ENCODE measurements around the gene KREMEN1.

The KREMEN1 gene

DNA sequence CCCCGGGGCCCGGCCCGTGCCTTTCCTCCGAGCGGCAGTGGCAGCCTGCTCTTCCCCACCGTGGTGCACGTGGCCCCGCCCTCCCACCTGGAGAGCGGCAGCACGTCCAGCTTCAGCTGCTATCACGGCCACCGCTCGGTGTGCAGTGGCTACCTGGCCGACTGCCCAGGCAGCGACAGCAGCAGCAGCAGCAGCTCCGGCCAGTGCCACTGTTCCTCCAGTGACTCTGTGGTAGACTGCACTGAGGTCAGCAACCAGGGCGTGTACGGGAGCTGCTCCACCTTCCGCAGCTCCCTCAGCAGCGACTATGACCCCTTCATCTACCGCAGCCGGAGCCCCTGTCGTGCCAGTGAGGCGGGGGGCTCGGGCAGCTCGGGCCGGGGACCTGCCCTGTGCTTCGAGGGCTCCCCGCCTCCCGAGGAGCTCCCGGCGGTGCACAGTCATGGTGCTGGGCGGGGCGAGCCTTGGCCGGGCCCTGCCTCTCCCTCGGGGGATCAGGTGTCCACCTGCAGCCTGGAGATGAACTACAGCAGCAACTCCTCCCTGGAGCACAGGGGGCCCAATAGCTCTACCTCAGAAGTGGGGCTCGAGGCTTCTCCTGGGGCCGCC is 23.1 kb upstream of the KREMEN1 start:
- no peak for DNase-seq

DNA sequence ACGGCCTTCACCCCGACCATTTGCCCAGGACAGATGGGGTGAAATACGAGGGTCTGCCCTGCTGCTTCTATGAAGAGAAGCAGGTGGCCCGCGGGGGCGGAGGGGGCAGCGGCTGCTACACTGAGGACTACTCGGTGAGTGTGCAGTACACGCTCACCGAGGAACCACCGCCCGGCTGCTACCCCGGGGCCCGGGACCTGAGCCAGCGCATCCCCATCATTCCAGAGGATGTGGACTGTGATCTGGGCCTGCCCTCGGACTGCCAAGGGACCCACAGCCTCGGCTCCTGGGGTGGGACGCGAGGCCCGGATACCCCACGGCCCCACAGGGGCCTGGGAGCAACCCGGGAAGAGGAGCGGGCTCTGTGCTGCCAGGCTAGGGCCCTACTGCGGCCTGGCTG is 22.4 kb upstream of the KREMEN1 start:
- DNase-seq = no peak

DNA sequence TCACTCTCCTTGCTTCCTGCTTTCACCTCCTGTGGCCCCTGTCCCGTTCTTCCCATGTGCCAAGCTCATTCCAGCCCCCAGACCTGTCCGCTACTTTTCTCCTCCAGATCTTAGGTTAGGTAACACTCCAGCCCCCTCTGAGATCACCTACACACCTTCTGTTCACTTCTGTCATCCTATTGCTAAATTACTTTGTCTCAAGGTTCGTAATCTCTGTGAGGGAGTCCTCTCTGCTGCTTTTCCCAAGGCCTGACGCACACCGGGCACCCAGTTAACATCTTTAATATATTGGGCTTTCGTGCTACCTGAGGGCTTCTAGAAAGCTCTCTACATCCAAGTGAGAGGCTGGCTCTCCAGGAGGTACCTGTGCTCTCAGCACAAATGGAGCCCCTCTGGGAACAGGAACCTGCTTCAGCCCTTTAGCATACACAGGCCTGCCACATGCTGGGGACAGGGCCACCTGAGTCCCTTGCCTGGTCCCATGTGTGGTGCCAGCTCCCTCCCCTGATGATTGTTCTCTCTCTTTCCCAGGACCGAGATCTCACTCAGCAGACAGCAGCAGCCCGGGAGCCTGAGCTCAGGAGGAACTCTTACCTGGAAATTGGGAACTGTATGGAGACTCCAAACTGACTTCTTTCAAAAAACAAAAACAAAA is 19.7 kb upstream of the KREMEN1 start:
- DNase-seq = no peak

DNA sequence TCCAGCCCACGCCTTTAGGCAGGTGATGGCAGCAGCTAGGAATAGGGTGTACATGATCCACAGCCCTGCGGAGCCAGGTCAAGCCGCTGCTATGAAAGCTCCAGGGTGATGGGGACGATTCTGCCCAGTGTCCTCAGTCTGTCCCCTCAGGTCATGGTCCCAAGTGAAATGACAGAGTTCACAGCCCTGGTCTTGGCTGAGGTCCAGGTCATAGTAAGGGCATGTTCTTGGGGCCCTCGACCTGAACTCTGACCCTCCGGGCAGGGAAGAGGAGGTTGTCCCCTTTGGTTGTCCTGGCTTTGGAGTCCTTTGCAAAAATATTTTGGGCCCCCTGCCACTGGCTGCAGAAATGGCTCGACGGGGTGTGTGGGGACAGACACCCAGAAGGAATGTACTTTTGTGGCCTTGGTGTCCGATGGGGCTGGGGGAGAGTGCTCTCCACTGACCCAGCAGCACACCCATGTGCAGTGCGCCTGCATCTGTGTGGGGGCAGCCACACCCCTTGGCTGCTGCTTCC is 18.5 kb upstream of the KREMEN1 start:
- DNase-seq = no peak

DNA sequence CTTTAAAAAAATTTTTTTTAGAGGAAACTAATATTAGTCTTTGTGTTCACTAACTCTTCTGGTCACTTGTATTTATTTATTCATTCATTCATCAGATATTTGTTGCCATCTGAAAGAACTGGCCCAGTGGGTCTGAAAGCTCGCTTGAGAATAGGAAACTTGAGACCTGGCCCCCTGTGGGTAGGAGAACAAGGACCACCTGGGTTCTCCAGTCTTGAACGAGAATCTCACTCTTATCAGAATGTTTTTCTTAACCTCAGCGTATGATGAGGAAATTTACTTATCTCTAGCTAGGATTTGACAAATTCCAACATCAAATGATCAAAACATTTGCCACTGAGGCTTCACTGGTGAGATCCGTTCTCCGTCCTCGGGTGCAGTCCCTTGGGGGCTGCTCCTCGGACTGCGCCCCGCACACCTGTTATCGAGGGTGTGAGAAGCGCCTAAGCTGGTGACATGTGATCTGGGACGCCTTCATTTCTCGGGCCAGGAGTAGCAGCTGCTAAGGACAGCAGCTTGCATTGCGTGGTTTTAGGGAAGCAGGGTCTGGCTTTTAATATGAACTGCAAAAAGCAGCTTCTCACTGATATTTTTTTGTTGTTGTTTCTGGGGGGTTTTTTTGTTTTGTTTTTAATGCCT is 17.5 kb upstream of the KREMEN1 start:
- no peak for DNase-seq

DNA sequence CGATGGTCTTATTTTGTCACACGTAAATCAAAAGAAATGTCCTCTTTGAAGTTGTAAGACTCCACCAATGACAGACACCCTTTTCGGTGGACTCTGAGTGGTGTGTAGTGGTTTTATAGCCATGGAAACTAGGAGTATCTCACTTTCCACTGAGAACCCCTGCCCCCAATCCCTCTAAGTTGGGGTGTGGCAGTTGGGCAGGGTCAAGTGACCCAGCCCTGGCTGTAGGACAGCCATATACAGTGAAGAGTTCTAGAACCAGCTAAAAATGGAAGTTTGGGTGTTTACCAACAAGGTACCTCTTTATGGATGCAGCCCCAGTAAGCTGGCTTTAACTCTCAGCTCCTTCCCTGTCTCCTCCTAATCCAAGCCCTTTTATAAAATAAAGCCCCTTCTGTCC is 16.4 kb upstream of the KREMEN1 start:
- DNase-seq = no peak

DNA sequence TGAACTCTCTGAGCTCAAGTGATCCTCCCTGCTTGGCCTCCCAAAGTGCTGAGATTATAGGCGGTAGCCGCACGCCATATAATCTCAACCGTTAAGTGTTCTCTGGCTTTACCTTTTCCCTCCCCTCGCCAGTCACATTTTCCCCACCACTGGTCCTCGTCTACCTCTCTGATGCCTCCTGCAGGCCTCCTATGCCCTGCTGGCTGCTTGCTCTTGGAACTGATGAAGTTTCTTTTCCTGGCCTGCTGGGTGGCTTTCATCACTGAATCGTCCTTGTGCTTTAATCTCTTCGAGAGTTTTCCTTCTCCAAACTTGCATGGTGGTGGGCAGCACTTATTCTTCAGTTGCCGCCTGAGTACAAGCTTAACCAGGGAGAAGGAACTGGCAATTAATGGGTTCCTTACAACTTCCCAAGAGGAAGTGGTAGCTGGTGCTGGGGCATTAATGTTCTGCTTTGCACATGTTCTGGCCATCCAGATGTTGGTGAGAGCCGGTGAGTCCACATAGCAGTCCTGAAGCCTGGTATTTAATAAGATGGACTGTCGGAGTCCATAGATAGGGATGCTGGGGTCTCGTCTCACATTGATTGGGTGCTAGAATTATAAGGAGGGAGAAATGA is 12.5 kb upstream of the KREMEN1 start:
- no peak for DNase-seq

DNA sequence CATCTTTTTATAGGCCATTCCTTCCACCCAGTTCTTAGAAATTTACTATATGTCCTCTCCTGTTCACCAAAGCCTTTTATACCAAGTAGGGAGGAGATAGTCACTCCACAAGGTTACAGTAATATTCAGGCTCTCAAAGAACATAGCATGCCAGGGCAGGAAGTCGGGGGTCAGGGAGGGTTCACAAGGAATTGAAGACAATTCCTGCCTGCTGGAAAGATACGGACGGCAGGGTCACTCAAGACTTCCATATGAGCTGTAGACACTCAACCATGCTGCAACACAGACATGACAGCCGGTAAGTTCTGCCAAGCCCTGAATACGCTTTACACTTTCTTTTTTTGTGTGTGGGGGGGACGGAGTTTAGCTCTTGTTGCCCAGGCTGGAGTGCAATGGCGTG is 11.9 kb upstream of the KREMEN1 start:
- no peak for DNase-seq

DNA sequence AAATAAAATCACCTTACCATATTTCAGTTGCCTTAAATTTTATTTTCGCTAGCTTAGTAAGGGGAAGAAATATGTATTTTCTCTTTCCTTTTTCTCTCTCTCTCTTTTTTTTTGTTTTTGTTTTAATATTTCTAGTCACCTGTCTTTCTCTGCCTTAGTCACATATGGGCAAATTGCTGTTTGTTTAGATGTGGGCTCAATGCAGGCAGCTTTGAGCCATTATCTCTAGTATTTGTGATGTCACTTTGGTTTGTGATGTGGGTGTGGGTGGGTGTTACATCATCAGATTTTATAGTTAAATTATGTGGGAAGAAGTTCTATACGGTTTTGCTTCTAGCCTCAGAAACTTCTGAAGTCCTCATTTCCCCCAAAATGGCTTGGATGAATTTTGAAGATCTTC is 11.1 kb upstream of the KREMEN1 start, which contains the start of gene C22orf31:
TSS of gene C22orf31 (minus strand) at position 59 of the 400 bp plus-strand sequence. CDS start at position 20, 39 bp downstream.
- DNase-seq = no peak

DNA sequence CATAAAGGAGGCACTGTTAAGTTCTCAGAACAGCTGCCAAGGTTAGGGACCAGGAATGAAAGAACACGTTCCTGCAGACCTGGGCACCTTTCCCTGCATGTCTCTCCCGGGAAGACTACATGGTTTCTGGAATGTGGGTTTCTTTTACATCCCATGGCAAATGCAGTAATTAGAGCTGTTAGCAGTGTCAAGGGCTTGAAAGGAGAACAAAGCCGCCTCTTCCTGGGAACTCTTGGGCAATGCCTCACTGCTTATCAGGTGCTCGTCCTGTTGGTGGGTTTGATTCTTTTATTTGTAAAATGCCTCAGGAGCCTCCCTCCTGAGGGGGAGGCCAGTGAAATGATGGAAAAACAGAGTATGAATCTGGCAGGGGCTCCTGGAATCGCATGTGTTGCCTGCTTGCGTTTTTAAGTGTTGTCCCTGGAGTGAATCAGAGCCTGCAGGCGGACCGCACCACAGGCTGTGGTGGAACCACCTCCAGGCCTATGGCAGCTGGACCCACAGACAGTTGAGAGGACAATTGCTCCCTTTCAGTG is 10.5 kb upstream of the KREMEN1 start:
- DNase-seq = no peak

DNA sequence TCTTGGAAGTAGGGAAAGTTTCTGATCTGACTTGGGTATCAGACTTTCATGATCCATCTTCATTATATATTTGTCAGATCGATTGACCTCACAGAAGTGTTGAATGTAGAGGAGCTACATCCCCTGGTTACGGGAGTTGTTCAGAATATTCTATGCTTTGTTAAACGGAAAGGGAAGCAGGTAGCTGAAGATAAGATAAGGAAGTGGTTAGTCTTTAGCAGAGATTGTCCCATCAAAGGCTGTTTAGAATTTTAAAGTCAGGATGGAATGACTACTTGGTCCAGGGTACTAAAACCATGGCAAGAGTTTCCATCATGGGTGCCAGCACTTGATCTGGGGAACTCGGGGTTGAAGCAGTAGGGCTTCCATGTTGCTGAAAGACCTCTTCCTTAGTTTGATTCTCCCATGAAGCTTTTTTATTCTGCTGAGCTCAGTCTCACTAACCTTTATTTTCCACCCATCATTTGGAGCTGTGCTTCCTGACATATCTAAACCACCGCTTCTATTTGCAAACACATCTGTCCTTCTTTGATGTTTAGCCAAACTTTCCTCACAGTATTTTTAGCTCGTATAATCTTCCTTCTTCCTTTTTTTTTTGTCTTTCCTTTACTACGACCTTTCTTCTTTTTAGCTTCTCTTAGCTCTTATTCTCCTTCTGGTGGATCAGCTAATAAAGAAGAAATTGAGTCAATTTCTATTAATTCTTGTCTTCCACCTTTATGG is 7.2 kb upstream of the KREMEN1 start:
- no peak for DNase-seq

DNA sequence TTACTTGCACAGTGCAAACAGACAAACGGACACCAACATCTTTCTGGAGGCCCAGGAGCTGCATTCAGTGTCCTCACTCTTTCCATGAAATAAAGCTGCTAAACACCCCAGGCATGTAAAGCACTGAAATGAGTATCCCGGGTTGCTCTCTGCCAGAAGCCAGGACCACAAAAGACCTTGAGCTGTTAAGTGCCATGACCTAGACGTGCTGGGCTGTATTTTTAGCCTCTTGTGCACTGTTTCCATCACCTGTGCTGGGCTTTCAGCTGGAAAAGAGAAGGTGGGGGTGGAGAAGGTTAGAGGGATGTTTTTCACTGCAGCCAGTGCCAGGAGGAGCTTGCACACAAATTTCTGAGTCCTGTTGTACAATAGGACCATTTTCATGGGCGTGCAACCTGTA is 3.4 kb upstream of the KREMEN1 start:
- DNase-seq = no peak

DNA sequence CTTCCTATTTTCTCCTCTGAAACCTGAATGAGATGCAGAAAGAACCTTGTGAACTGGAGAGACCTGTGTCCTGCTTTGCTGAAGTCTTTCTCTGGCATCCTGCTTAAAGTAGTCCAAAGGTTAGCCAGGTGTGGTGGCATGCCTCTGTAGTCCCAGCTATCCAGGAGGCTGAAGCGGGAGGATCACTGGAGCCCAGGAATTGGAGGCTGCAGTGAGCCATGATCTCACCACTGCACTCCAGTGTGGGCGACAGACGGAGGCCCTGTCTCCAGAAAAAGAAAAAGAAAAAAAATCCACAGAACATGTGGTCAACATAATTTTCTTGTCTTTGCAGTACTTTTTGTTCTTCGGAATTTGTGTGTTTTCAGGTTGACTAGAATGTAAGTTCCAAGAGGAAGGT is 2.3 kb upstream of the KREMEN1 start:
- DNase-seq = no peak

DNA sequence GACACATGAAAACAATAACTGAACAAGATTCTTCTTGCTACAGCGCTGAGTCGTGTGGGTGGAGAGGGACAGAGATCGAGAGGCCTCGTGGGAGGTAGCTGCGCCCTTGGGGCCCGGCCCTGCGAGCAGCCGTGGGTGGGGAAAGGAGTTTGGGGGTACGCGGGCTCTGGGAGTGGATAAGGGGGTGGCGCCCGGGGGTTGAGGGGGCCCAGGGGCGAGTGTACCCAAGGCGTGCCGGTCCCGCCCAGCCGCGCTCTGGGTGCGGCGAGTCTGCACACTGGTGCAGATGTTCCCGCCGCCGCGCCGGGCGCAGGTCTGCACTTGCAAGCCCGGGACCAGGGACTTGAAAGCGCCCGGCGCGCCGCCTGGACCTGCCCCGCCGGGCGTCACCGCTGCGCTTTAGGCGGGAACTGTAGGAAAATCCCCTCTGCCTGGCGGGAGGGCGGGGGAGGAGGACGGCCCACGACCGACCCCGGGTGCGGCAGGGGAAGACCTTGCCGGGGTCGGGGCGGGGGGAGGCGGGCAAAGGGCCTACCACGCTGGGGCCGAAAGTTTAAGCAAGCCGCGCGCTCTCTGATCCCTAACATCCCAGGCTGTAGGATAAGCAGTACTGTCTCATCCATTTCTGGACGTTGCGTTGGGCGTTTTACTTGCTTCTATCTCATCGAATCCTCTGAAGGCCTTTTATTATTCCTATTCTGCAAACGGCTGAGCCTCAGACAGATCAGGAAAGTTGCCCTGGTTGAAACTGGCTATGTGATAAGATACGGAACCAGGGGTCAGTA is 1.4 kb upstream of the KREMEN1 start:
- DNase-seq = no peak

DNA sequence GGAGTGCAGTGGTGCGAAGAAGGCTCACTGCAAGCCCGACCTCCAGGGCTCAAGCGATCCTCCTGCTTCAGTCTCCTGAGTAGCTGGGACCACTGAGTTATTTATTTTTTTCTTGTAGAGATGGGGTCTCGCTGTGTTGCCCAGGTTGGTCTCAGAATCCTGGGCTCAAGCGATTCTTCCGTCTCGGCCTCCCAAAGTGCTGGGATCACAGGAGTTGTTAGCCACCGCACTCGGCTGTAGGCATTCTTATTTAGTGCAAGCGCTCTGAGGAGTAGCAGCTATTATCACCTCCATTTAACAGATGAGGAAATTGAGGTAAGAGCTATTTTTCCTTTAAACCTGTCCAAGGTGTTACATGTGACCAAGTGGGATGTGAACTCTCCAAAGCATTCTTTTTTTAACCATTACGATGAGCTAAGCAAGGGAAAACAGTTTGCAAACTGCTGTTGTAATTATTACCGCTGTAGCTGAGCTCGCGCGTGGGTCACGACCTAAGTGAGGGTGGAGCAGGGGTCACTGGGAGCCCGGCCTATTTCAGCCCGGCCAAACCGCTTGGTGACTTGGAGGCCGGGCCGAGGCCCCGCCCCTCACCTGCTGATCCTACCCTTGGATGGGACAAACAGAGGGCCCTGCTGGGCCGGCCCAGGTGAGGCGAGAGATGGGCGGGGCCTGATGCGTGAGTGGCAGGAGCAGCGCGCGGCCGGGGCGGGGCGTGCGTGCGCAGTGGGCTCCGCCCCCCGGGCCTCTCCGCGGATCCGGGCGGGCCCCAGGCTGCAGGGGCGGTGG is 449 bp upstream of the KREMEN1 start:
- no peak for DNase-seq

DNA sequence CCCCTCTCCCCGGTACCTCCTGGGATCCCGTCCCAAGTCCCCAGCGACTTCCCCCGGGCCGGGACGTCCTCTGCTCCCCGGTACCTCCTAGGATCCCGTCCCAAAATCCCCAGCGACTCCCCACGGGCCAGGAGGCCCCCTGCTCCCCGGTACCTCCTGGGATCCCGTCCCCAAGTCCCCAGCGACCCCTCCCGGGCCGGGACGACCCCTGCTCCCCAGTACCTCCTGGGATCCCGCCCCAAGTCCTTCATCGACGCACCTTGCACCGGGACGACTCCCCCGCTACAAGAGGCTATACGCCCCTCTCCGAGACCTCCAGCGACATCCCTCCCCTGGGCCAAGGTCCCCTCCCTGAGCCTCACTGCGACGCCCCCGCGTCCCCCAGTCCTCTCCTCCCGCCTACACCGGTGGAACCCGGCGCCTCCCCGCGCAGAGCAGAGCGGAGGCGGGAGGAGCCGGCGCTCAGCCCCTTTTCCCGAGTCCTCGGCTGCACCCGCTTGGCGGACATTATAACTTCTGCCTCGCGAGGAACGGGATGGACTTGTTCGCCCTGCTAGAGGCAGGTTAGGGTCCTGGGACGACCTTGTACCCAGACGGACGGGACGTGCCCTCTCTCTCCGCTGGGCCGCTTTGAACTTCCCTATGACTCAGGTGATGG is 912 bp downstream of the KREMEN1 start:
- DNase-seq = no peak

DNA sequence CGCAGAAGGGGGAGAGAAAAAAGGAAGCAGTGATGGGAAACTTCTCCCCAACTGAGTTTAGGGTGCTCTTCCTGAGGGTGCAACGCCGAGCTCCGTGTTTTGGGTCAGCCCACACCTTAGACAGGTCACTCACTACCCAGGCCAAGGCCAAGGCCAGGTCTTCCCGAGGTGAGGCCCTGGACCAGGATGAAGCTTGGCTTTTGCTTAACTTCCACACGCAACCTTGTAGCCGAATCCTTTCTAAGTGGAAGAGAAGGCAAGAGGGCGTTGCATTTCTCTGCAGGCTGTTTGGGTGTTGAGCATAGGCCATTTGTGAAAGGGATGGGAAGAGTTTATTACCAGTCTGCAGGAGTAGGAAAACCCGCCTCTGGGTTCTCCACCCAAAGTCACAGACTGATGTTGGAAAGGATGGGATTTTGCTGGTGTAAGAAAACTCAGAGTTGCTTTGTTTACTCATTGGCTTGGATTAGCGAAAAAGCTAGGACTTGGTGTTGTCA is 1.5 kb downstream of the KREMEN1 start:
- no peak for DNase-seq

DNA sequence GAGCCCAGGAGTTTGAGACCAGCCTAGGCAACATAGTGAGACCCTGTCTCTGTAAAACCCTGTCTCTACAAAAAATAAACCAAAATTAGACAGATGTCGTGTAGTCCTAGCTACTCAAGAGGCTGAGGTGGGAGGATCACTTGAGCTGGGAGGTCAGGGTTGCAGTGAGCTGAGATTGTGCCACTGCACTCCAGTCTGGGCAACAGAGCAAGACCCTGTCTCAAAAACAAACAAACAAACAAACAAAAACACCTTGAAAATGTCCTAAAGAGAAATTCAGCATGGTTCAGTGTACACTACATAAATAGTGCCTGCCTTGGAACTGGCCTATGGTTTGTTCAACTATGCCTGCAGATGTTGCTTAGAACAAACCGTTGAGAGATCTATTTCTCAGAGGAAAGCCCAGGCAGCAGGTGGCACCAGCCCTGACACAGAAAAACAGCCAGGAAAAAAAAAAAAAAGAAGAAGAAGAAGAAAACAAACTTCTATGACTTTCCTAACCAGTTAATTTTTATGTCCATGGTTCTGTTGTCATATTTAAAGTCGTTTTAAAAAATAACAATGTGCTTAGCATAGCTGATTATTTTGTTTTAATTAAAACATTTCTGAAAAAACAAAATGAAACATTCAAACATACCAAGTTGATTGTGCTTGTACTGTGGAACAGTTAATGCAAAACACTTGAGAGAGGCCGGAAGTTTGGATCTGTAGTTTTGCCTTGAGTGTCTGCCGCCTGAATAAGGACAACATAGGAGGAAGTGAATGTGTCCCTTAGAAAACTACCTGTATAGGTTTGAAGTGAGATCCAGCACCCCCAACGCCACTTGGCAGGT is 5.4 kb downstream of the KREMEN1 start:
- DNase-seq = no peak

DNA sequence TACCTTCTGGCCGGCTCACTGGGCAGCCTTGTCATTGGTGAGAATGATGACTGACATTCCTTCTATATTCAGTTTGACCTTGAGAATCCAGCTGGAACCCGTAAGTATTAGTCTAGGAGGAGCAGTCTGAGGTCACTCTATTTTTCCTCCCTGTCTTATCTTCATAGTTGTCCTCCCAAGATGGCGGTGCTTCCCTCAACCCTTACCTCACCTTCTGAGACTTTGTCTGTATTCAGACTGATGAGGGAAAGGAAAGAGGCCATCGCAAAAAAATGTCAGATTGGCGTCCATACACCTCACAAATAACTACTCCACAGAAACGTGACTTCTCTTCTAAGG is 6.0 kb downstream of the KREMEN1 start:
- DNase-seq = no peak
